Measurements from ENCODE around the gene RTTN.

Gene RTTN

DNA sequence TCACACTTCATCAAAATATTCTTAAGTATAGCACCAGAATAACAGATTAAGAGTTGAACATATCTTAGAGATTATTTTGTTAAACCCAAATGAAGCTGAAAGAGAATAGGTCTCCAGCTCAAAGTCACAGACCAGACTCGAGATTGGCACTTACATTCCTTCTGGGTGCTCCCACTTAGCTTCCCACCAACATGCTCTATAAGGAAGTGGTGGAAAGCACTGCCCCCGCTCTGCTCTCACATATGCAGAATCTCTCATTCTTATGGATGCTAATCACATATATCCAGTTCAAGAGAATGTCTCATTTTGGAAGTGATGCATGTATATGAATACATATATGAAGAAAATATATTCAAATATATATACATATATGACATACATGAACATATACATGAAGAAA, 186.4 kb downstream of the RTTN start:
- Histone ChIP-seq H3K4me1 (ENCODE audit: control insufficient read depth, insufficient read depth, low read length, poor library complexity, severe bottlenecking) (no peaks in the 10 kb centered on the region), H3K27ac (ENCODE audit: low read depth, low read length, severe bottlenecking) (no peak overlapping the region), H3K4me3 (ENCODE audit: extremely low read depth, insufficient read depth, low read length, poor library complexity, severe bottlenecking) (no peak overlapping the region), H3K36me3 (ENCODE audit: control insufficient read depth, insufficient read depth, low read length) (peaks cover 10% of the 10 kb centered on the region), H3K9me3 (ENCODE audit: control insufficient read depth, low read length) (no peaks in the 10 kb centered on the region)
- WGBS, 2 experiments (ENCODE audit: insufficient coverage in 2 of 2) = no CpG with 5 or more reads among the region's 2 CpGs

DNA sequence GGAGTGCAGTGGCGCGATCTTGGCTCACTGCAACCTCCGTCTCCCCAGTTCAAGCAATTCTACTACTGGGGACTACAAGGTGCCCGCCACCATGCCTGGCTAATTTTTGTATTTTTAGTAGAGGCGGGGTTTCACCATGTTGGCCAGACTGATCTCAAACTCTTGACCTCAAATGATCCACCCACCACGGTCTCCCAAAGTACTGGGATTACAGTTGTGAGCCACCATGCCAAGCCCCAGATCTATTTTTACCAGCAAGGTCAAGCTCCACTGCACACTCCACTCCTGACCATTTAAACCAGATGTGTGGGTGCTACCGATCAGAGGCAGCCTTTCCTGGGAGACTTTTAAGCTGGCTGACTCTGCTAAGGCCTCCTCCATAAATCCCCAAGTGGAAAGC, 190.4 kb downstream of the RTTN start:
- Histone ChIP-seq H3K36me3 (ENCODE audit: control insufficient read depth, insufficient read depth, low read length) (peaks cover 5% of the 10 kb centered on the region), H3K27ac (ENCODE audit: low read depth, low read length, severe bottlenecking) (no peak overlapping the region), H3K4me3 (ENCODE audit: extremely low read depth, insufficient read depth, low read length, poor library complexity, severe bottlenecking) (no peak overlapping the region), H3K9me3 (ENCODE audit: control insufficient read depth, low read length) (no peaks in the 10 kb centered on the region), H3K4me1 (ENCODE audit: control insufficient read depth, insufficient read depth, low read length, poor library complexity, severe bottlenecking) (no peaks in the 10 kb centered on the region)
- 80 to 81% methylated on average over 4 to 5 of the region's 7 CpGs for WGBS, 2 experiments (ENCODE audit: insufficient coverage in 2 of 2)

DNA sequence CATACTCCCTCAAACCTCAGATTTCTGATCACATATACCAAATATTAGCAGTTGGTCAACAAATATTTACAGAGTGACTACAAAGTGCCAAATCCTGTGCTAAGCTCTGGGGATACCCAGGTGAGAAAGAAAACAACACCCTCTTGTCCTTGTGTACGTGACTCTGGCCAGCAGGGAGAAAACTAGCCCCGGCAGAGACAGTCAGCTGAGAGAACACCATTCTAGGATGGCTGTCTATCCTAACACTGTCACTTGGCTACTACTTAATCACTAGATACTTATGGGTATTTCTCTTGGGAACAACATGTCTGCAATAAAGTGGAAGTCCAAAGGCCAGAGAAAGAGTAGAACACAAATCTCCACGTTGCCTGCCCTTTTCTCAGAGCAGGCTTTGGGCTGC, 199.9 kb downstream of the RTTN start:
- no peak overlapping the region for H3K4me3 ChIP-seq (ENCODE audit: extremely low read depth, insufficient read depth, low read length, poor library complexity, severe bottlenecking)
- peaks cover 14% of the 10 kb centered on the region for H3K36me3 ChIP-seq (ENCODE audit: control insufficient read depth, insufficient read depth, low read length)
- H3K4me1 ChIP-seq (ENCODE audit: control insufficient read depth, insufficient read depth, low read length, poor library complexity, severe bottlenecking) = peaks cover 2% of the 10 kb centered on the region
- H3K9me3 ChIP-seq (ENCODE audit: control insufficient read depth, low read length) = no peaks in the 10 kb centered on the region
- no peak overlapping the region for H3K27ac ChIP-seq (ENCODE audit: low read depth, low read length, severe bottlenecking)
- 84 to 94% methylated on average over 2 of the region's 3 CpGs for whole genome bisulfite sequencing, 2 experiments (ENCODE audit: insufficient coverage in 2 of 2)

DNA sequence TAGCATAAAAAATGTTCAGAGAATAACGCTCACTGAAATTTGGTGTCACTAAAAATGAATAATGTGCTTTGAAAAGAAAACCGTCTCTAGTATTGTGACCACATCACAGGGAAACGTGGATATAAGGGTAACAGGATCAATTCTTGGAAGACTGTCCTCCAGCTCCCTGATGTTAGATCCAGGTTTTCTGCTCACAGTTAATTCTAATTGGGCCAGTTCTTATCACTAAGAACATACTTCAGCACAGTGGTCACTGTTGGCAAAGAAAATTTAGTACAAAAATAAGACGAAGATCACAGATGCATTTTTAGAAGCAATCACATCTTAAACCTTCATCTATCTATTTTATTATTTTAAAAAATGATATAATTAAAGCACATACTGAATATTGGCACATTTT, 200.8 kb downstream of the RTTN start:
- H3K27ac ChIP-seq (ENCODE audit: low read depth, low read length, severe bottlenecking) = no peak overlapping the region
- WGBS, 2 experiments (ENCODE audit: insufficient coverage in 2 of 2) = 86 to 100% methylated on average over 1 to 3 of the region's 4 CpGs
- H3K4me3 ChIP-seq (ENCODE audit: extremely low read depth, insufficient read depth, low read length, poor library complexity, severe bottlenecking) = no peak overlapping the region
- H3K4me1 ChIP-seq (ENCODE audit: control insufficient read depth, insufficient read depth, low read length, poor library complexity, severe bottlenecking) = peaks cover 2% of the 10 kb centered on the region
- H3K36me3 ChIP-seq (ENCODE audit: control insufficient read depth, insufficient read depth, low read length) = peaks cover 15% of the 10 kb centered on the region
- no peaks in the 10 kb centered on the region for H3K9me3 ChIP-seq (ENCODE audit: control insufficient read depth, low read length)

DNA sequence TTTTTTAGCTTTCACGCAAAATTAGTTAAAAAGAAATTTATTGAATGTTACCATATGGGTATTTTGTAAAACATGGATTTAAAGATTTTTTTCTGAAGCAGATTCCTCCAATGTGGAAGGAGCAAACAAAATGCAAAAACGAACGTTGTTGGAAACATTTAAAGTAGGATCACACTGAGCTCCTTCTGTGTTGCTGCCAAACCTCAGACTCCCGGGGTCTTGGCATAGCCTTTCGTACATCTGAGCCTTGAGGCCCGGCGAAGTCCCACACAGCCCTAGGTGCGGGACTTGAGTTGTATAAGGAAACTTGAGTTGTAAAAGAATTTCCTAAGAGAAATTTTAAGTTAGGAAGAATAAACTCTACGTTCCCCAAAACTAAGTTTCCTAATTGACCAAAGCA, 205.8 kb downstream of the RTTN start:
- Histone ChIP-seq H3K4me3 (ENCODE audit: extremely low read depth, insufficient read depth, low read length, poor library complexity, severe bottlenecking) (no peak overlapping the region), H3K9me3 (ENCODE audit: control insufficient read depth, low read length) (no peaks in the 10 kb centered on the region), H3K36me3 (ENCODE audit: control insufficient read depth, insufficient read depth, low read length) (peaks cover 15% of the 10 kb centered on the region), H3K27ac (ENCODE audit: low read depth, low read length, severe bottlenecking) (no peak overlapping the region), H3K4me1 (ENCODE audit: control insufficient read depth, insufficient read depth, low read length, poor library complexity, severe bottlenecking) (peaks cover 2% of the 10 kb centered on the region)
- 95 to 100% methylated on average over 3 to 7 of the region's 9 CpGs for WGBS, 2 experiments (ENCODE audit: insufficient coverage in 2 of 2)

DNA sequence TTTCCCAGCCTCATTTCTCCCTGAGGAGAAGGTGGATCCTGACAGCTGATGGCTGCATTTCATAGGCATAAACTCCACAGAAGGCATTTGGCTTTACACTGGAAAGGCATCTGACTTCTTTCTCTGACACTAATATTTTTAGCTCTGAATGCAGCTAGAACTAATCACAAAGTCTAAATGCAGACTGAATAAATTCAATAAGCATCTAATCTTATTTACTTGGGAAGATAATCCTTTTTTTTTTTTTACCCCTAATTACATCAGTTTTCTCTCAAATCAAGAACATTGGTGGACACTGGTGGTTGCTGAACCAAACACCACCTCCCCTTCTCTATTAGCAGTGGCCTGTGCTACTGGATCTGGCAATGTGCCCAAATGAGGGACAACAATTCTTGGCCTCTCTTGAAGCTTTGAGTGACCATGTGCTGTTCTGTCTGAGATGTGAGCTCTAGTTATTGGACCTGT, 206.9 kb downstream of the RTTN start:
- no peak overlapping the region for H3K4me3 ChIP-seq (ENCODE audit: extremely low read depth, insufficient read depth, low read length, poor library complexity, severe bottlenecking)
- H3K4me1 ChIP-seq (ENCODE audit: control insufficient read depth, insufficient read depth, low read length, poor library complexity, severe bottlenecking) = peaks cover 2% of the 10 kb centered on the region
- no peak overlapping the region for H3K27ac ChIP-seq (ENCODE audit: low read depth, low read length, severe bottlenecking)
- H3K9me3 ChIP-seq (ENCODE audit: control insufficient read depth, low read length) = no peaks in the 10 kb centered on the region
- H3K36me3 ChIP-seq (ENCODE audit: control insufficient read depth, insufficient read depth, low read length) = peaks cover 15% of the 10 kb centered on the region

DNA sequence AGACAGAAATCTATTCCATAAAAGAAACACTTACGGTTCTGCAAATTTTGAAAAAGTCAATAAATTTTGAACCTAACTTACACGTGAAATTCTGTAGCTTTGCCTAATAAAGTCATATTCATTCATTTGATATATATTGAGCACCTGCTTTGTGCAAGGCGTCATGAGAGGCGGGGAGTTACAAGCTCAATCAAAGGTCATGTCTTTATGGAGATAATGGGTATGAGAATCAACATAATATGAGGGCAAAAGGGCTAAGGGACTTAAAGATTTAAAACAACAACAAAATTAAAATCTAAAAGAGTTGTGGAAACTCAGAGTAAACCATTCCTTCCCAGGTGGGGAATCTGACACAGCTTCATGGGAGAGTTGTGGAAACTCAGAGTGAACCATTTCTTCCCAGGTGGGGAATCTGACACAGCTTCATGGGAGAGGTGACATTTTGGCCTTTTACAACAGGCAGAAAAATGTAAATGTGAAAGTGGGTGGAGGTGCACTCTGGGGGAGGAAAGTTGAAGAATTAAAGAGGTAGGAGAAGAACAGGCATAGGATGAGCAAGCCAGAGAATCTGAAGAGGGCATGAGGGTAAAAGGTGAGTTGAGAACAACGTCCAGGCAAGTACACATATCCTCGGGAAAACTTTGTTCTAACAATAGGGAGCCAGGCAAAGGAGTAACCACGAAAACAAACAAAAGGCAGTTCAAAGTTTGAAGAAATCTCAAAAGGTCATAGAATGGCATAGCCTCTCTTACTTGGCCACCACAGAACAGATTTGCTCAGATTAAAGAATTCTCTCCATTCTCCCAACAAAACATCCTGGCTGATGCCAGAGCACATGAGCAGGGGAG, 208.3 kb downstream of the RTTN start:
- Histone ChIP-seq H3K9me3 (ENCODE audit: control insufficient read depth, low read length) (no peaks in the 10 kb centered on the region), H3K4me1 (ENCODE audit: control insufficient read depth, insufficient read depth, low read length, poor library complexity, severe bottlenecking) (no peaks in the 10 kb centered on the region), H3K36me3 (ENCODE audit: control insufficient read depth, insufficient read depth, low read length) (peaks cover 11% of the 10 kb centered on the region), H3K27ac (ENCODE audit: low read depth, low read length, severe bottlenecking) (no peak overlapping the region), H3K4me3 (ENCODE audit: extremely low read depth, insufficient read depth, low read length, poor library complexity, severe bottlenecking) (no peak overlapping the region)
- 74 to 88% methylated on average over 3 of the region's 7 CpGs for WGBS, 2 experiments (ENCODE audit: insufficient coverage in 2 of 2)

DNA sequence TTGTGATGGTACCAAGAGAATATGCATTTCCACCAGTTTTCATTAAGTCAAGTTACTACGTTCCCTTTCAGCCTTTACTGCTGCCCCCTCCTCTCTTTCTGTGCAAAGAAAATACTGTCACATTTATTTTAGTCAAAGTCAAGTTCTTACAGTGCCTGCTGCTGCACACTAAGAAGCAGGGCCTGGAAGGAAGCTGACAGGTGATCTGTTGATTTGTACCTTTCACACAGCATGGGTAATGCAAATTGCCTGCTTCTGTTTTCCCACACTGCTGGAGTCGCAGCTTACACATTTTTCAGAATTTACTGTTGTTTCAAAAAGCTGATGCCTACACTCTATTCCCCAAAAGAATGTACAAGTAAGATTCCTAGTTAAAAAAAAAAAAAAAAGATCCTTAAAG, 209.1 kb downstream of the RTTN start:
- peaks cover 6% of the 10 kb centered on the region for H3K36me3 ChIP-seq (ENCODE audit: control insufficient read depth, insufficient read depth, low read length)
- H3K4me1 ChIP-seq (ENCODE audit: control insufficient read depth, insufficient read depth, low read length, poor library complexity, severe bottlenecking) = no peaks in the 10 kb centered on the region
- no peaks in the 10 kb centered on the region for H3K9me3 ChIP-seq (ENCODE audit: control insufficient read depth, low read length)
- no peak overlapping the region for H3K27ac ChIP-seq (ENCODE audit: low read depth, low read length, severe bottlenecking)
- 83 to 85% methylated on average over 2 of the region's 2 CpGs for WGBS, 2 experiments (ENCODE audit: insufficient coverage in 2 of 2)
- no peak overlapping the region for H3K4me3 ChIP-seq (ENCODE audit: extremely low read depth, insufficient read depth, low read length, poor library complexity, severe bottlenecking)

DNA sequence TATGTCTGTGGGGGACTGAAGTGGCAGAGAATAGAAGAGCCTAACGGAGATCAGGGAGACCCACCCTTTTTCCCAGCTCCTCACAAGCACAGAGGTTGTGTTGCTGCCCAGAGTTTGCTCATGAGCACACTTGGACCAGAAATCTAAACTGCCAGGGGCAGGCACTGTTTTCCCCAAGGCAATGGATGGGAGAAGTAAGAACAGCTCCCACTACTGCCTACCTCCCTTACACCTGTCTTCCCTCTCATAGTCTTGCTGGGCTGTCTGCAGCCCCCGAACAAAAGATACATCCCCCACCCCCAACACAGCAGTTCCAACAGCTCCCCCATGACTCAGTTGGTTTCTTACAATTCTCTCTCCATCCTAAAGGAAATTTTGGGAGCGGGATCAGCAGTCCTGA, 209.7 kb downstream of the RTTN start:
- no peaks in the 10 kb centered on the region for H3K4me1 ChIP-seq (ENCODE audit: control insufficient read depth, insufficient read depth, low read length, poor library complexity, severe bottlenecking)
- 83 to 100% methylated on average over 1 to 2 of the region's 3 CpGs for WGBS, 2 experiments (ENCODE audit: insufficient coverage in 2 of 2)
- no peak overlapping the region for H3K4me3 ChIP-seq (ENCODE audit: extremely low read depth, insufficient read depth, low read length, poor library complexity, severe bottlenecking)
- H3K27ac ChIP-seq (ENCODE audit: low read depth, low read length, severe bottlenecking) = no peak overlapping the region
- H3K9me3 ChIP-seq (ENCODE audit: control insufficient read depth, low read length) = no peaks in the 10 kb centered on the region
- peaks cover 4% of the 10 kb centered on the region for H3K36me3 ChIP-seq (ENCODE audit: control insufficient read depth, insufficient read depth, low read length)

DNA sequence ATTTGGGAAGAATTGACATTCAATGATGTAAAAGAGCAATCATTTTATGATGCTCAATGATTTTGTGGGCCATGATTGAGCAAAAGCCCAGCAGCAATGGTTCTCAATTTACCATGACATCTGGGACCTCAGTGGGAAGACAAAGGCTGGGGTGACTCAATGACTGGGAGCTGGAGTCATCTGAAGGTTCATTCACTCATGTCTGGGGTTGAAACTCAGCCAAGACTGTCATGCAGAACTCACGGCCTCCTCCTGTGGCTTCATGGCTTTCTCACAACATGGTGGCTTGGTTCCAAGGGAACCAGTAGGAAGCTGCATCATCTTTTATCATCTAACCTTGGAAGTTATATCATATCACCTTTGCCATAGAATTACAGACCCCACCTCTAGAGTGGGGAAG, 212.7 kb downstream of the RTTN start:
- H3K9me3 ChIP-seq (ENCODE audit: control insufficient read depth, low read length) = no peaks in the 10 kb centered on the region
- H3K36me3 ChIP-seq (ENCODE audit: control insufficient read depth, insufficient read depth, low read length) = no peaks in the 10 kb centered on the region
- no peak overlapping the region for H3K27ac ChIP-seq (ENCODE audit: low read depth, low read length, severe bottlenecking)
- WGBS, 2 experiments (ENCODE audit: insufficient coverage in 2 of 2) = 100% methylated on average over 1 of the region's 1 CpG
- H3K4me3 ChIP-seq (ENCODE audit: extremely low read depth, insufficient read depth, low read length, poor library complexity, severe bottlenecking) = no peak overlapping the region
- H3K4me1 ChIP-seq (ENCODE audit: control insufficient read depth, insufficient read depth, low read length, poor library complexity, severe bottlenecking) = no peaks in the 10 kb centered on the region

DNA sequence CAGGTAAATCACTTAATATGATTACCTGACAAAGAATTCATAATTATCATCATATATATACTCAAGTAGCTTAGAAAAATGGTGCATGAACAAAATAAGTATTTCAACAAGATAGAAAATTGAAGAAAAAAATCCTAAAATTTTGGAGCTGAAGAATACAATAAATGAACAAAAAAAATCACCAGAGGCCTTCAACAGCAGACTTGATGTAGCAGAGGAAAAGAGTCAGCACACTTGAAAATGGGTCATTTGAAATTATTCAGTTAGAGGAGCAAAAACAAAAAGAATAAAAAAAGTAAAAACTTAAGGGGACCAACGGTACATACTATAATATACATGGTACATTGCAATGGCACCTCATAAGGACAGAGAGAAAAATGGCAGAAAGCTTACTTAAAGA, 217.6 kb downstream of the RTTN start:
- no peaks in the 10 kb centered on the region for H3K4me1 ChIP-seq (ENCODE audit: control insufficient read depth, insufficient read depth, low read length, poor library complexity, severe bottlenecking)
- H3K9me3 ChIP-seq (ENCODE audit: control insufficient read depth, low read length) = no peaks in the 10 kb centered on the region
- no CpG with 5 or more reads among the region's 1 CpG for WGBS, 2 experiments (ENCODE audit: insufficient coverage in 2 of 2)
- H3K27ac ChIP-seq (ENCODE audit: low read depth, low read length, severe bottlenecking) = no peak overlapping the region
- H3K4me3 ChIP-seq (ENCODE audit: extremely low read depth, insufficient read depth, low read length, poor library complexity, severe bottlenecking) = no peak overlapping the region
- H3K36me3 ChIP-seq (ENCODE audit: control insufficient read depth, insufficient read depth, low read length) = no peaks in the 10 kb centered on the region
